ENCODE measurements around the gene MALT1.

DNA sequence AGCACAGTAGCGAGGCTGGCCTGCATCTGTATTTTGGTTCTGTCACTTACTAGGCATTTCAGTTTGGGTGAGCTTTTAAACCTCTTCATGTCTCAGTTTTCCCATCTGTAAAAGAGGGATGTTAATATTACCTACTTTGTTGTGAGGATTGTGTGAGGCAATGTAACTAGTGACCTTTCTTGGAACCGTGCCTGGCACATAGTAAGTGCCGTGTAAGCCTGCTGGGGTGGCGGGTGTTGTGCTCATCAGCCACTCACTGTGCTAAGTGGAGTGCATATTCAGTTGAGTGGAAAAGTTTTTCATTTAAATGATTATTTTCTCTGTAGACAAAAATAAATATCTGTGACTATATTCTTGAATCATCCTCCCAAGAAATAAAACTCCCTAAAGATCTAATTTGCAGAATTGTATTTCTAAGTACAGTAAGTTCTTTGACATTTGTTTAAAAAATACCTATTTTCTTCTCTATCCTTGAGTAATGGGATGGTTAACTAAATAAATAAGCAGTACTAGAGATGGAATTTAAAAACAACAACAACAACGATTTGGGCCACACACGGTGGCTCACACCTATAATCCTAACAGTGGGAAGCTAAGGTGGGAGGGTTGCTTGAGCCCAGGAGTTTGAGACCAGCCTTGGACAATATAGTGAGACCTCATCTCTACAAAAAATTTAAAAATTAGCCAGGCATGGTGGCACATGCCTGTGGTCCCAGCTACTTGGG lies 56.7 kb downstream of the MALT1 start:
- TF ChIP-seq, protein P1, sequence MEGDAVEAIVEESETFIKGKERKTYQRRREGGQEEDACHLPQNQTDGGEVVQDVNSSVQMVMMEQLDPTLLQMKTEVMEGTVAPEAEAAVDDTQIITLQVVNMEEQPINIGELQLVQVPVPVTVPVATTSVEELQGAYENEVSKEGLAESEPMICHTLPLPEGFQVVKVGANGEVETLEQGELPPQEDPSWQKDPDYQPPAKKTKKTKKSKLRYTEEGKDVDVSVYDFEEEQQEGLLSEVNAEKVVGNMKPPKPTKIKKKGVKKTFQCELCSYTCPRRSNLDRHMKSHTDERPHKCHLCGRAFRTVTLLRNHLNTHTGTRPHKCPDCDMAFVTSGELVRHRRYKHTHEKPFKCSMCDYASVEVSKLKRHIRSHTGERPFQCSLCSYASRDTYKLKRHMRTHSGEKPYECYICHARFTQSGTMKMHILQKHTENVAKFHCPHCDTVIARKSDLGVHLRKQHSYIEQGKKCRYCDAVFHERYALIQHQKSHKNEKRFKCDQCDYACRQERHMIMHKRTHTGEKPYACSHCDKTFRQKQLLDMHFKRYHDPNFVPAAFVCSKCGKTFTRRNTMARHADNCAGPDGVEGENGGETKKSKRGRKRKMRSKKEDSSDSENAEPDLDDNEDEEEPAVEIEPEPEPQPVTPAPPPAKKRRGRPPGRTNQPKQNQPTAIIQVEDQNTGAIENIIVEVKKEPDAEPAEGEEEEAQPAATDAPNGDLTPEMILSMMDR (conservative IDR thresholded peaks at IDR 0.05 in 1 of 2, IDR thresholded peaks at IDR 0.05 in 1 of 2; ENCODE audit: low read depth in 1 of 2, low read length in 2 of 2): no peak
- TF ChIP-seq EZH2 (IDR thresholded peaks at IDR 0.05; ENCODE audit: low read length, missing control alignments): no peak
